ENCODE data around the gene CFAP410.

GRCh38 chr21:44382536-44382935 is 43.3 kb upstream of the CFAP410 start:
- TF ChIP-seq, protein P1, sequence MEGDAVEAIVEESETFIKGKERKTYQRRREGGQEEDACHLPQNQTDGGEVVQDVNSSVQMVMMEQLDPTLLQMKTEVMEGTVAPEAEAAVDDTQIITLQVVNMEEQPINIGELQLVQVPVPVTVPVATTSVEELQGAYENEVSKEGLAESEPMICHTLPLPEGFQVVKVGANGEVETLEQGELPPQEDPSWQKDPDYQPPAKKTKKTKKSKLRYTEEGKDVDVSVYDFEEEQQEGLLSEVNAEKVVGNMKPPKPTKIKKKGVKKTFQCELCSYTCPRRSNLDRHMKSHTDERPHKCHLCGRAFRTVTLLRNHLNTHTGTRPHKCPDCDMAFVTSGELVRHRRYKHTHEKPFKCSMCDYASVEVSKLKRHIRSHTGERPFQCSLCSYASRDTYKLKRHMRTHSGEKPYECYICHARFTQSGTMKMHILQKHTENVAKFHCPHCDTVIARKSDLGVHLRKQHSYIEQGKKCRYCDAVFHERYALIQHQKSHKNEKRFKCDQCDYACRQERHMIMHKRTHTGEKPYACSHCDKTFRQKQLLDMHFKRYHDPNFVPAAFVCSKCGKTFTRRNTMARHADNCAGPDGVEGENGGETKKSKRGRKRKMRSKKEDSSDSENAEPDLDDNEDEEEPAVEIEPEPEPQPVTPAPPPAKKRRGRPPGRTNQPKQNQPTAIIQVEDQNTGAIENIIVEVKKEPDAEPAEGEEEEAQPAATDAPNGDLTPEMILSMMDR (IDR thresholded peaks at IDR 0.05): no peak
- no peak for TF ChIP-seq POLR2A (IDR thresholded peaks at IDR 0.05)

Measured in uterus (tissue), 2 donors.